ENCODE results near the gene DNAJC13.

DNA sequence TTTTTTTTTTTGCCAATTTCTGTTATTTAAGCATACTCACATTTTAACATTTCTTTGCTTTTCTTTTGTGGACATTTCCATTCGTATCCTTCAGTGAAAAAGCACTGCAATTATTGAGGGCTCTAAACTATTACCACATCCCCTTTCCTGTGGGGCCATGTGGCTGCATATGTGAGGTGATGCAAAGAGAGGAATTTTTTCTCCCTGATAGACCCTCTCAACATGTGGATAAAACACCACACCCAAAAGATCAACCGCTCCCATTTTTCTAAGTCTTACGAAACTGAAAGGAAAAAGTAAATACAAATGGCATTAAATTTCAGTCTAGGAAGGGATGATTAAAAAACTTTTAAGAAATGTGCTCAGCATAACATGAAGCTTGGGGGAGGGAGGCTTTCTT lies 68.8 kb downstream of the DNAJC13 start:
- TF ChIP-seq CTCF (IDR thresholded peaks at IDR 0.05) (no peak), POLR2A (IDR thresholded peaks at IDR 0.05) (no peak)

Measured in Peyer's patch (tissue), 4 donors.